ENCODE measurements around the gene ALK.

- no peak for TF ChIP-seq CTCF (IDR thresholded peaks at IDR 0.05)
- no peak for TF ChIP-seq POLR2A (IDR thresholded peaks at IDR 0.05)
Observed at GRCh38 chr2:29591600-29591999, 329.8 kb downstream of the ALK start.
